ENCODE results near the gene MDGA2.
"Not testable (repeated sequence)": the region's sequence is repeated elsewhere in the genome, so short reads cannot be mapped to it uniquely, and the experiment has no call there.

Gene MDGA2
- total RNA-seq: 0 reads per million in 4 experiments

DNA sequence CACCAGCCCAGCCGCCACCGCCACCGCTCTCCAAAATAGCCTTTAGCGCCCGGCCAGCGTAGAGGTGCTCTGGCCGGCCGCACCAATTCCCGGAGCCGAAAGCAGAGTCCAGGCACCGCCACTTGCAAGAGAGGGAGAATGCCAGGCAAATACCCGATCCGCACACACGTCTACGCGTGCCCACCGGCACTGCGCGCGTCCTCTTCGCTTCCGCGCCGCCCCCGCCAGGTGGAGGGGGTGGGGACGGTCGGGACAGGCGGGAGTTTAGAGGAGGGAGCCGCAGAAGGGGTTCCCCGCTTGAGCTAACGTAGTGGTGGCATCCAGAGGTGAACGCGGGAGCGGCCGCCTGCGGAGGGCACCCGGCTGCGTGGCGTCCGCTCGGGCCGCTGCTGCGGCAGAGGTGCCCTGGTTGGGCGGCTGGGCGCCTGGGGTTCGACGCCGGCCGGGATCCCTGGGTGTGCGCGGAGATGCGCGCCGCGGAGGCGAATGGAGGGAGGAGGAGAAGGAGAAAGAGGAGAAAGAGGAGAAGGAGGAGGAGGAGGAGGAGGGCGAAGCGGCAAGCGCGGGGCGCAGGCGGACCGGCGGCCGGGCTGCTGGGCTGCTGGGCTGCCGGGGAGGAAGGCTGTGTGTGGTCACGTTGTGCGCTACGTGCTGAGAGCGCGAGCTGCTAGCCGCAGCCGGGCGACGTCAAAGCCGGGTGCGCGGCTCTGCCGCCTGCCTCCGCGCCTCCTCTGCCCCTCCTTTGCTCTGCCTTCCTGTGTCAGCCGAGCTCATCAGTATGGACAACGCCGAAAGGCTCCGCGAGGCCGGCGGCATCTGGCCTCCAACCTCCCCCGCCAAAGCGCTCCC lies at the start of gene MDGA2:
TSS of gene MDGA2 (minus strand) at position 140 of the 849 bp plus-strand sequence.
- DNase-seq: no peak

DNA sequence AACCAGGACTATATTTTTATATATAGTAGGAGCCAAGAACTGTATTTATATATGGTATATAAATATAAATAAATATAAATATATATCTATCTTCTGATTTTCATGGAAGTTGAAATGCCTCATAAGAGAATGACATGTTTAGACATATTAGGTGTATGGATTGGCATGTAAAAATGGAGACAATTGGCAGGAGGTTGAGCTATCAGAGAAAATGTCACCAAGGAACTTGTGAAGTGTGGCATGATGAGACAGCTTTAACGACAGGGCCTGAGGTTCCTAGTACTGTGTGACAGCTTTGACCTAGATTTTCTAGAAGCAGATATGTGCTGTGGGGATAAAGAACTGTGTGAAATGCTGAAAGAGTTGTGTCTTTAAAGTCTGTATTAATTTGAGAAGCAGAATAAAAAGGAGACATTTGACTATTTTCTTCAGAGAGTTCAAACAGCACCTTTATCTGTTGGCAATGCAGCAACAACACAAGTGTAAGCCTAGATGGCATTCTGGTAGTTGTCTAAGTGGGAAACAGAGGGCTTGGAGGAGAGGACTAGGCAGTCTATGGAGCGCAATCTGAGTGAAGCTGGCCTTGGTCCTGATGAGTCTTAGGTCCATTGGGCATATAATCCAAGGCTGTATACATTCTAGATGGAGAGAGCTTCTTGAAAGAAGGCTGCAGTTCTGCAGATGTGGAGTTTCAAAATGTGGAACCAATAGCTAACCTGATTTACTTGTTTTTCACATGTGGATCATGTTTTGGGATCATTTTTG lies 47.7 kb upstream of the MDGA2 start:
- no peak for DNase-seq

DNA sequence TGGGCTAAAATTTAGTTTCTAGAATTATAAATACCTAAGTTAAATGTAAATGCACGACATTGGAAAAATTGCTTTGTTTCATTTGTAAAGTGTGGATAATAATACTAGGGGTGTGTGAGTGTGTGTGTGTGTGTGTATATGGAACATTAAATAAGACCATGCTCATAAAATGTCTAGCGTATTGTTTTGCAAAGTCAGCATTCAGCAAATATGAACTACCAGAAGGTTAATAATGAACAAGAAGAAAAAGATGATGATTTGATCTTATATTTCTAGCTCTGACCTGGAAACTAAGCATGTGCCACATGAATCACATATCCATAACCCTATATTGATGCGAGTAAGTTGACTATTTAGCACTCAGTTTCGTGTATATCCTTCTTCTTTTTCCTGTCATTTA lies 44.9 kb upstream of the MDGA2 start:
- no peak for DNase-seq

DNA sequence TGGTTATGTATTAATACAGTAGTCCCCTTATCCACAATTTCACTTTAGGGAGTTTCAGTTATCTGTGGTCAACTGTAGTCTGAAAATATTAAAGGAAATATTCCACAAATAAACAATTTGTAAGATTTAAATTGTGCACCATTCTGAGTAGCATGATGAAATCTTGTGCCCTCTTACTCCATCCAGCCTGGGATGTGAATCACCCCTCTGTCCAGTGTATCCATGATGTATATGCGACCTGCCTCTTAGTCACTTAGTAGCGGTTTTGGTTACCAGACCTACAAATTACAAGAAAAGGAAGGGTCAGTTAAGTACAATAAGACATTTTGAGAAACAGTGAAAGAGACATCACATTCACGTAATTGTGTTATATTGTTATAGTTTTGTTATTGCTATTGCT lies 39.9 kb upstream of the MDGA2 start:
- DNase-seq: no peak

DNA sequence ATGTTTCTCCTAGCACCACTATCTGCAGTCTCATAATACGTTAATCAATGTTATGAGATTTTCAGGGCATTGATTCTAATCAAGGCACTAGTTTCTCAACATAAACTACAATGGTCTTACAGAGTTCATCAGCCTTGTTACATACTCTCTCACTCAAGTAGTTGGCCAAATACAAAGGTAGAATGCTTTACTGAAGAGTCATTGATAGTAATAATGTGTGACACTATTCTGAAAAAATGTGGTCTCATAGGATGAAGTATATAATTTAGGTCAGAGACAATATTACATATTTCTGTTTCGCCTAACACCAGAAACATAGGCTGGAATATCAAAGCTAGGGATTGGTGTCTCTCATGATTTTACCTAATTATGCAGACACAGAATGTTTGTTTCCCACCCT lies 35.2 kb upstream of the MDGA2 start:
- no peak for DNase-seq

DNA sequence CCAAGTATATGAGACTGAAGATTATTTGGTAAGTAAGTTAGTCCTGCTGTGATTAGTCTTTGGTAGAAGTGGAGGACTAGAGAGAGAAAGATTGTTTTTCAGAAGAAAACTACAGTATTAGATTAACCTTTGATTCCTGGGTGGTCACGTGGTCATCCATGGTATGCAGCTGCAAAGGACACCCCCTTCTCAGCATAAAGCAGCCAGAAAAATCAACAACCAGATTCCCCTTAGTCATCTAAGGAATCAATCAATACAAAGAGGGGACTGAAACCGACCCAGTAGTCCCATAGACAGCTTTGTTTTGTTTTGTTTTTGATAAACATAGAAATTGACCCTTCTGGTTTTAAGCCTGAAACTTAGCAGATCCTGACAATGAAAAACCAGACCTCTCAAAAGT lies 30.3 kb upstream of the MDGA2 start:
- DNase-seq: no peak

DNA sequence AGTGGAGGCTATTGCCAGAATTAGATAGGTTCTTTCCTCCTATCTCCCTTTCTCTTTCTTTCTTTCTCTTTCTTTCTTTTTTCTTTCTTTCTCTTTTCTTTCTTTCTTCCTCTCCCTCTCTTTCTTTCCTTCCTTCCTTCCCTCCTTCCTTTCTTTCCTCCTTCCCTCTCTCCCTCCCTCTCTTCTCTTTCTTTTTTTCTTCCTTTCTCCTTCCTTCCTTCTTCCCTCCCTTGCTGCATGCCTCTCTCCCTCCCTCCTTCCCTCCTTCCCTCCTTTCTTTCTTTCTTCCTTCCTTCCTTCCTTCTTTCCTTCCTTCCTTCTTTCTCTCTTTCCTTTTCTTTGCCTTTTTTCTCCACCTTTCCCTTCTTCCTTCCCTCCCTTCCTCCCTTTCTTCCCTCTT lies 16.4 kb upstream of the MDGA2 start:
- no peak for DNase-seq

DNA sequence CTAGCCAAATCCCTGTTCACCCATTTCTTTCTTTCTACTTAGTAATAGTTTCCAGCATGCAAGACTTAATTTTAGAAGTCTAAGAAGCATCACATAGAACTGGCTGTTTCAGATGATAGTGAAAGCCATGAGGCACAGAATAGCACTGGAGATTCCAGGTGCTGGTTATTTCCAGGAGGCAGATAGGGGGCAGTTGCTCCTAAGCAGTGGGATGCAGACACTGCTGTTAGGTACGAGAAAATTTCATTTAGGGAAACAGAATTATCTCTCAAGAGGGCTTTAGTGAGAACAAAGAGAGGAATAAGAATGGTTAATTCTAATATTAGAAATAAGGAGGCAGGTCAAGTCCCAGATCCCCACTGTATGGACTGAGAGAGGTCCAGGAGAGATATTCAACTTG lies 3.6 kb upstream of the MDGA2 start:
- DNase-seq: no peak

DNA sequence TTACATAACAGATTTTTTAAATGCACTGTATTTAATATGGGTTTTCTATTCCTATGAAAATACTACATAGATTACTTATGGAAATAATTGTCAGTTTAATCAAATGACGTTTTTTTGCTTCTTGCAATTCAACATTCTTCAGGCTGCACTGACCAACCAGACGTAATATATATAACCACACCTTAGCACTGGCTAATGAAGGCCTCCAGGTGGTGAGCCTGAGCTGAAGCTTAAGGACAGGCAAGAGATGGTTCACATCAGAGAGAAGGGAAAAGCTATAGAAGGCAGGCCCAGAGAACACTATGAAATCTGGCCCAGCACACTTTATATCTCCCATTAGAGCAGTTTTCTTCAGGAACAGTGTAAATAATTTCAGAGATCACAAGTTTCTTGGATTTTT lies 2.8 kb upstream of the MDGA2 start:
- no peak for DNase-seq

DNA sequence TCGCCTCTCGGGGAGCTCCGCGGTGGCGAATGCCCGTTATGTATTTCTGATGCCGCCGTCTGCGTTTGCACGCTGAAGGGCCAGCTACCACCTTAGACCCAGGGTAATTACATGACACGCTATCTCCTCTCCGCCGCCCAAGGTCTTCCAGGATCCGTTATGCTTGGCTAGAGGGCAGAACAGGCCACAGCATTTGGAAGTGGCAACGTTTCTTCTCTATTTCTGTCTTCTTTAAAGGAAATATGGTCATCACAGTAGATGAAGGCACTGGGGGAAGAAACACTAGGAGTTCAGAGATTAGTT lies 861 bp upstream of the MDGA2 start:
- no peak for DNase-seq

DNA sequence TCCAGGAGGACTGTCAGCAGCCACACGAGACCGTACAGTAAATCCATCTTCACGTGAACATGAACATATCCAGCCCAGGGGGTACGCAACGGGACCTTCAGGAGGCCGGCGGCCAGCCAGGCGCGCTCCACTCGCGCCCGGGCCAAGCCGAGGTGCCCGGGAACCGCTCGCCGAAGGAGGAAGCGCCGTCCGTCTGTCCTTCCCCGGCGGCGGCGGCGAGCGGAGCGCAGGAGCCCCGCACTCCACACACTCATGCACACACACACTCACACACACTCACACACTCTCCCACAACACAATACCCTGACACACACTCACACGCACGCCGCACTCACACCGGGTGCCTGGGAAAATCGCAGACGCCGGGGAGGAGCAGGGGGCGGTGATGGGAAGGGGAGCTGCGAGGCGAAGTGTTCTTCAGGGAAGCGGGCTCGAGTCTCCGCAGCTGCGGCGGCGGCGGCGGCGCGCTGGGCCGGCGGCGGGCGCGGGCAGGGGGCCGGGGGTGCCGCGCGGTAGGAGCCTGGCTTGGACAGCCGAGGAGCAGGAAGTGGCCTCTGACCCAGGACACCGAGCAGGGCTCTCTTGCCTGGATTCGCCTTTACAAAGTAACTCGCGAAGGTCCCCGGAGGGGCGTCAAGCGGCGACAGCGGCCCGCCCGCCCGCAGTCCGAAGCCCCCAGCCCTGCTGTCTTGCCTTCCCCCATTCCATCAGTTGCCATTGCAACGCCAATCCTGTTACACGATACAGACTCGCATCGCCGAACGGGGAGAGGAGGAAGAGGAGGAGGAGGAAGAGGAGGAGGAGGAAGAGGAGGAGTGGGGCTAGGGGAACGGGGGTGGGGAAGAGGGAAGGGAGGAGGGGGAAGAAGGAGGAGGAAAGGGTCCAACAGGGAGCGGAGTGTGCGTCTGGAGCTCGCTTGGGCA lies 601 bp downstream of the MDGA2 start:
- no peak for DNase-seq

DNA sequence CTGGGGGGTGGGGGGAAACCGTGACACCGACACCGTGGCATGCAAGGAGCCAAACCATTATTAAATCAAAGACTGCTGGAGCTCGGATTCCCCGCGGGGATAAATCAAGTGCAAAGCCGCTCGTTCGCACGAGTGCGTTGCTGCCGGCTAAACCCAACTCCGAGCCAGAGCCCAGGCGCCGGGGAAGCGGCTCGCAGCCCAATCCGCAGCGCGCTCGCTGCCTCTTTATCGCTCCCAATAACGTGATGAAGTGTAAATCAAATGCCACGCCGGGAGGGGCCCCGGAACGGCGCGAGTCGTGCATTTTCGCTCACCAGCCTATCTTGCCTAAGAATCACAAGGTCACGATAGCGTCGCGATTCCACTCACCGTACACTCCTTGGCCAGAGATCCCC lies 1.3 kb downstream of the MDGA2 start:
- DNase-seq: no peak

DNA sequence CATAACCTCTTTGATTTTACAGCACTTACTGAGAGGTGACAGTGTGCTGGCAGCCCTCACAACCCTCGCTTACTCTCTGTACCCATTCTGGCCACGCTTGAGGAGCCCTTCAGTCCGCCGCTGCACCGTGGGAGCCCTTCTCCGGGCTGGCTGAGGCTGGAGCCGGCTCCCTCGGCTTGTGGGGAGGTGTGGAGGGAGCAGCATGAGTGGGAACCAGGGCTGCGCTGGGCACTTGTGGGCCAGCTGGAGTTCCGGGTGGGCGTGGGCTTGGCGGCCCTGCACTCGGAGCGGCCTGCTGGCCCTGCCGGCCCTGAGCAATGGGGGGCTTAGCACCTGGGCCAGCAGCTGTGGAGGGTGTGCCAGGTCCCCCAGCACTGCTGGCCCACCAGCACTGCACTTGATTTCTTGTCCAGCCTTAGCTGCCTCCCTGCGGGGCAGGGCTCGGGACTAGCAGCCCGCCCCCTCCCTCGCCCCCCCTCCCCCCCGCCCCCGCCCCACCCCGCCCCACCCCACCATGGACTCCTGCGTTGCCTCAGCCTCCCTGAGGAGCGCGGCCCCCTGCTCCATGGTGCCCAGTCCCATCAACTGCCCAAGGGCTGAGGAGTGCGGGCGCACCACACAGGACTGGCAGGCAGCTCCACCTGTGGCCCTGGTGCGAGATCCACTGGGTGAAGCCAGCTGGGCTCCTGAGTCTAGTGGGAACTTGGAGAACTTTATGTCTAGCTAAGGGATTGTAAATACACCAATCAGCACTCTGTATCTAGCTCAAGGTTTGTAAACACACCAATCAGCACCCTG lies 9.9 kb downstream of the MDGA2 start:
- DNase-seq: no peak

DNA sequence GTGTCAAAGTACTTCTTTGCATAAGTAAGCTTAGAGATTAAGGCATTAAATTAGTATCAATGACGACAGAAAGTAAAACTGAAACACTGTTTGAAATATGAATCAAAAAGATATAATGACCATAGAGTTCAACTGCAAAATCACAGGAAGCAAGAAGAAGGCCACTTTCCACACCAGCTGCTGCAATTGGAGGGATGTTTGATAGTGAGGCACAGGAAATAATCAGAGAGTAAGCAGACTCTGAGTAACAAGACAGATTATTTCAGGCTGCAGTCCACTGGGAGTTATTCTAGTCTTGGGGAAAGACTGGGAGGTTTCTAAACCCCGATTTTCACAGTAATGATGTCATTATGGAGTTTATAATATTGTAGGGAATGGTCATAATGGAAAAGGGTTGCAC lies 12.9 kb downstream of the MDGA2 start:
- no peak for DNase-seq

DNA sequence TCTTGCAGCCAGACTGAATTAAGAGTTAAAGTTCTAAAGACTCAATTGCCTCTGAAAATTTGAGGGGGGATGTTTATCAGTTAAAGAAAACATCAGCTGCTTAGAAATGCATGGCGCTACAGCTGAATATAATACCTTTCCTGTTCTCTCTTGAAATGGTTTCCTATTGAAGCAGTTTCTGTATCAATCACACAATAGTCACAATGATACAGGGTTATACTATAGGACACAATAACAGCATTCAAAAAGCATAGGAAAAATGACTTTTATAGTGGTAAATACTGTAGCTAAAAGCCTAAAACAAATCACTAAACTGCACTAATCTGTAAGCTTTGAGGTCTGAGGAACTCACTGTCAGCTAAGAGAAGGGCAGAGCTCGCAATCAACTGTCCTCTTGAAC lies 15.2 kb downstream of the MDGA2 start:
- DNase-seq: no peak

DNA sequence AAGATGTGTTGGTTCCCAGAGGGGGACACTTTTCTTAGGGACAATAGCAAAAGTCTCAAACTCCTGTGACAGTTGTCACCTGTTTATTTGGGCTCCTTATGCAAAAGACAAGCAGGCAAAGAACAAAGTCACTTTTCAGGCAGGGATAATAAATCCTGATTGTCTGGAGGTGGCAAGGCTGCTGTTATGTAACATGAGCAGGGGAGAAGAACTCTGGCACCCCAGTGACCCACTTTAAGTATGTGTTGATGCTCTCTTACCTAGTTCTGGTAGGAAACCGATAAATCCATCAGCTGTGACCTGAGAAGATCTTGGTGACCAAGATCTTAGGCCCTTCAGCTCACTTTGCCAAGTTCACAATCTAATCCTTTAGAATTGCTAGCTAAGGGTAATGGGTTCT lies 17.4 kb downstream of the MDGA2 start:
- no peak for DNase-seq

DNA sequence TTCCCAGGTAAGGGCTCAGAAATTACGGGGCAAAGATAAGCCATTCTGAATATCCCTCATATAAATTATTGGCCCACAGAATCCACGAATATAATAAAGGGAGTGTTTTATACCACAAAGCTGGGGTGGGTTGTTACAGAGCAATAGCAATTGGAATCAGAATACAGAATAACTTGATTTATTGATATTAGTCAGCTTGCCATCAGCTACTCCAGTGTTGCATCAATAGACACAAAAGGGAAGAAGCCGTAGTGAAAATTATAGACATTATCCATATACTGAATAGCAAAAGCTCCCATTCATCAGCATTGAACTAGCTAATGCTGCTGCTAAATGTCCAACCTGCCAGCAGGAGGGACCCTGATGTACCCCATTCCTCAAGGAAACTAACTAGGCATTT lies 18.3 kb downstream of the MDGA2 start:
- no peak for DNase-seq

DNA sequence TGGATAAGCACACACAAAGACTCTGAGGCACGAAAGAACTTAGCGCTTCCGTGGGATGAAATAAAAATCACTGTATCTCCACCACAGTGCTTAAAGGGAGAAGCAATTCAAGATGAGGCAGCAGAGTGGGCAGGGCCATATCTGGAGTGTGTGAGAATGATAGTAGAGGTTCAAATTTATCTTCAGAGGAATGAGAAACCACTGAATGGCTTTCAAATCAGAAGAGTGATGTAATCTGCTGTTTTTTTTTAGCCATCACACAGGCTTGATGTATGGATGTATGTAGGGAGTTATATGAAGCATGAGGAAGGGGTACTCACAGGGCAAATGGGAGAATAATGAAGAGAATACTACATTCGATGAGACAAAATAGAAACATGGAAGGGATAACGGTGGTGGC lies 24.1 kb downstream of the MDGA2 start:
- DNase-seq: no peak

DNA sequence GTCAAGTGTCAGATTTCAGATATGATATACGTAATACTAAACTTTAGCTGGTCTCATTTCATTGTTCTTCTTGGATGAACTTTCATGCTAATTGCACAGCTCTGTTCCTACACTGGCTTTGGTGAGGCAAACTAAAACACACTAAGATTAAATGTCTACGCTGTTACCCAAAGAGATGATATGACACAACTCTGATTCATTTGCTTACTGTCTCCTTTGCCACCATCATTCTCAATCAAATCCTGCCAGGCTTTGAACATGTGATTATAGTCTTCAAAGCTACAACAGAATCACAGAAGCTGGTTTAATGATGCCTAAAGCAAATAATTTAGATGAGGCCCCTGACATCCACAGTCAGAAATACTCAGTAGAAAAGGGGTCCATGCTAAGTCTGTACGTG lies 37.7 kb downstream of the MDGA2 start:
- DNase-seq: no peak

DNA sequence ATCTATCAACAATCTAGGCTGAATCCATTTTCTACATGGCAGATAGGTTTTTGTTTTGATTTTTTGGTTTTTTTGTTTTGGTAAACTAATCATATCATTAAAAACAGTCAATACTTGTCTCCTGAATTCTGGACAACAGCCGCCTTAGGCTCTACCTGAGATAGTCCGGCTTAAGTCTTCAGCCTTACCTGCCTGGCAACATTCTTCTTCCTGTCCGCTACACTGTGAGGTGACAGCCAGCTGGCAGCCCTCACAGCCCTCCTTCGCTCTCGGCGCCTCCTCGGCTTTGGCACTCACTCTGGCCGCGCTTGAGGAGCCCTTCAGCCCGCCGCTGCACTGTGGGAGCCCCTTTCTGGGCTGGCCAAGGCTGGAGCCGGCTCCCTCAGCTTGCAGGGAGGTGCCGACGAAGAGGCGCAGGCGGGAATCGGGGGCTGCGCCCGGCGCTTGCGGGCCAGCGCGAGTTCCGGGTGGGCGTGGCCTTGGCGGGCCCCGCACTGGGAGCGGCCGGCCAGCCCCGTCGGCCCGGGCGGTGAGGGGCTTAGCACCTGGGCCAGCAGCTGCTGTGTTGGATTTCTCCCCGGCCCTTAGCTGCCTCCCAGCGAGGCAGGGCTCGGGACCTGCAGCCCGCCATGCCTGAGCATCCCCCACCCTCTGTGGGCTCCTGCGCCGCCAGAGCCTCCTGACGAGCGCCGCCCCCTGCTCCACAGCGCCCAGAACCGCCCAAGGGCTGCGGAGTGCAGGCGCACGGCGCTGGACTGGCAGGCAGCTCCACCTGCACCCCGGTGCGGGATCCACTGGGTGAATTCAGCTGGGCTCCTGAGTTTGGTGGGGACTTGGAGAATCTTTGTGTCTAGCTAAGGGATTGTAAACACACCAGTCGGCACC lies 49.0 kb downstream of the MDGA2 start:
- DNase-seq: no peak

DNA sequence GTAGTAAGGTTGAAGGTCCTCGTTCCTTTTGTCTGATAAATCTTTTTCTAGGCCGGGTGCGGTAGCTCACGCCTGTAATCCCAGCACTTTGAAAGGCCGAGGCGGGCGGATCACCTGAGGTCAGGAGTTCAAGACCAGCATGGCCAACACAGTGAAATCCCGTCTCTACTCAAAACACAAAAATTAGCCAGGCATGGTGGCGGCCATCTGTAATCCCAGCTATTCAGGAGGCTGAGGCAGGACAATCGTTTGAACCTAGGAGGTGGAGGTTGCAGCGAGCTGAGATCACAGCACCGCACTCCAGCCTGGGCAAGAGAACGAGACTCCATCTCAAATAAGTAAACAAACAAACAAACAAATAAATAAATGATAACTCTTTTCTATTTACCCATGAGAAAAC lies 51.3 kb downstream of the MDGA2 start:
- not testable (repeated sequence) for DNase-seq

DNA sequence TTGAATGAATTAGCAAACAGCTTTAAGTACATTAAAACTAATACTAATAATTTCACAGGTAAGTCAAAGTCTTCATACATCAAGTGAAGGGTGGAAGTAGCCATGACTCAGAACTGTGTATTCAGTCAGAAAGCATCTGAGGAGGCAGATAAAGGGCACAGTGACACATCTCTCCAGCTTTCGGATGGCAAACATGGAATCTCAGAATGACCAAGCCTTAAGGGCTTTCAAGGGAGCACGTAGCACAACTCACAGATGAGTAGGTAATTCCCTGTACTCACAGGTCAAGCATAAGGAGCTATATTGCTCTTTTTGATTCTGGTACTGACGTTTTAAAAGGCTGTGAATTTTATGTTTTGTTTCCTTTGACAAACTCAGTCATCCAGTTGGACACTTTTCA lies 56.0 kb downstream of the MDGA2 start:
- no peak for DNase-seq
